ENCODE results near the gene CTBP2. TPM values are rescaled to one million over a fixed set of nuclear protein-coding genes. Genes with fewer than 3 reads are reported as not detected.

CTBP2 gene
- total RNA-seq, 4 donors from 2014 or later: 69.7 to 125 (median 84.7) TPM

GRCh38 chr10:125169915-125170314 is 9.6 kb upstream of the CTBP2 start:
- Histone ChIP-seq H3K9me3 (no peaks in the 10 kb centered on the region), H3K27me3 (peaks cover 0 to 7% (median 0%) of the 10 kb centered on the region in 4 donors), H3K36me3 (no peaks in the 10 kb centered on the region), H3K4me3 (no peak overlapping the region), H3K4me1 (no peaks in the 10 kb centered on the region), H3K27ac (replicated peaks in 1 of 4) (no peak overlapping the region)
- WGBS: 89% methylated on average over 5 of the region's 5 CpGs
- intact Hi-C loops (cut with DNase I): no loop called here
- TF ChIP-seq EP300 (IDR thresholded peaks at IDR 0.05) (no peak), POLR2AphosphoS5 (IDR thresholded peaks at IDR 0.05) (no peak), POLR2A (IDR thresholded peaks at IDR 0.05; ENCODE audit: low read depth) (no peak), CTCF (IDR thresholded peaks at IDR 0.05) (no peak)
- DNase-seq (ENCODE audit: extremely low spot score): no peak

- no peak for DNase-seq (ENCODE audit: extremely low spot score)
- intact Hi-C loops (cut with DNase I): no loop called here
- H3K36me3 ChIP-seq: no peaks in the 10 kb centered on the region
- WGBS: 87% methylated on average over 7 of the region's 7 CpGs
- H3K4me1 ChIP-seq: no peaks in the 10 kb centered on the region
- H3K27me3 ChIP-seq: peaks cover 0 to 3% (median 0%) of the 10 kb centered on the region in 4 donors
- no peaks in the 10 kb centered on the region for H3K9me3 ChIP-seq
- no peak overlapping the region for H3K27ac ChIP-seq (replicated peaks in 1 of 4)
- TF ChIP-seq CTCF (IDR thresholded peaks at IDR 0.05): no peak
- TF ChIP-seq POLR2A (IDR thresholded peaks at IDR 0.05; ENCODE audit: low read depth): no peak
- no peak for TF ChIP-seq POLR2AphosphoS5 (IDR thresholded peaks at IDR 0.05)
- no peak for TF ChIP-seq EP300 (IDR thresholded peaks at IDR 0.05)
- H3K4me3 ChIP-seq: no peak overlapping the region
These were observed 8.9 kb upstream of the CTBP2 start for GRCh38 chr10:125169279-125169678.

GRCh38 chr10:125166658-125167057 is 6.3 kb upstream of the CTBP2 start:
- DNase-seq (ENCODE audit: extremely low spot score): no peak
- Histone ChIP-seq H3K4me3 (no peak overlapping the region), H3K27me3 (no peaks in the 10 kb centered on the region), H3K27ac (replicated peaks in 1 of 4) (no peak overlapping the region), H3K9me3 (no peaks in the 10 kb centered on the region), H3K4me1 (peaks cover 5 to 8% (median 7%) of the 10 kb centered on the region in 4 donors), H3K36me3 (no peaks in the 10 kb centered on the region)
- intact Hi-C loops (cut with DNase I): no loop called here
- WGBS: 95% methylated on average over 12 of the region's 12 CpGs
- TF ChIP-seq POLR2A (IDR thresholded peaks at IDR 0.05; ENCODE audit: low read depth) (no peak), POLR2AphosphoS5 (IDR thresholded peaks at IDR 0.05) (no peak), CTCF (IDR thresholded peaks at IDR 0.05) (no peak)

- peaks cover 5 to 11% (median 10%) of the 10 kb centered on the region in 4 donors for H3K4me1 ChIP-seq
- no peak for DNase-seq (ENCODE audit: extremely low spot score)
- no peaks in the 10 kb centered on the region for H3K9me3 ChIP-seq
- intact Hi-C loops (cut with DNase I): no loop called here
- no peaks in the 10 kb centered on the region for H3K36me3 ChIP-seq
- H3K27ac ChIP-seq (replicated peaks in 1 of 4): no peak overlapping the region
- 89% methylated on average over 16 of the region's 16 CpGs for WGBS
- H3K4me3 ChIP-seq: no peak overlapping the region
- TF ChIP-seq POLR2AphosphoS5 (IDR thresholded peaks at IDR 0.05) (no peak), POLR2A (IDR thresholded peaks at IDR 0.05; ENCODE audit: low read depth) (no peak), EP300 (IDR thresholded peaks at IDR 0.05) (no peak), CTCF (IDR thresholded peaks at IDR 0.05) (no peak)
- no peaks in the 10 kb centered on the region for H3K27me3 ChIP-seq
These were observed 5.5 kb upstream of the CTBP2 start for GRCh38 chr10:125165584-125166573.
